Activated T-helper 17 cell treated with anti-CD3 and anti-CD28 coated beads, Interleukin-2, amount 50 U/mL, for 72 hours (primary cell): Measurements from ENCODE around the gene ZEB2. TPM values are rescaled to one million over a fixed set of nuclear protein-coding genes. Genes with fewer than 3 reads are reported as not detected.

Experiments
- ATAC-seq: fragments of 150-1000 bp; cut with Tn5 transposase; replicated peaks from 2 replicates; pipeline ENCODE4 v1.10.0; 2021; ENCODE audit warnings: mild to moderate bottlenecking, moderate library complexity
- H3K27ac Mint-ChIP-seq: one replicate; pipeline ENCODE4 v1.8.0; 2022; ENCODE audit warnings: mixed read lengths
- H3K27me3 Mint-ChIP-seq: one replicate; pipeline ENCODE4 v1.8.0; 2022; ENCODE audit warnings: mixed read lengths
- H3K36me3 Mint-ChIP-seq: one replicate; pipeline ENCODE4 v1.8.0; 2022; ENCODE audit warnings: low read depth, mild to moderate bottlenecking, mixed read lengths
- H3K4me1 Mint-ChIP-seq: one replicate; pipeline ENCODE4 v1.8.0; 2022; ENCODE audit warnings: mixed read lengths
- H3K4me3 Mint-ChIP-seq: one replicate; pipeline ENCODE4 v1.8.0; 2022; ENCODE audit warnings: mild to moderate bottlenecking, mixed read lengths
- H3K9me3 Mint-ChIP-seq: one replicate; pipeline ENCODE4 v1.8.0; 2022; ENCODE audit warnings: mixed read lengths
- total RNA-seq, 2 donors: library from RNA; stranded (reverse); gene quantifications; one replicate each; pipeline ENCODE4 v1.2.3, GENCODE V29; 2022

ZEB2 gene
- total RNA-seq, 2 donors from 2014 or later, result 27.6 to 44.1 TPM

GRCh38 chr2:144454466-144455287, 65.2 kb downstream of the ZEB2 start:
- Mint-ChIP-seq H3K27me3 (no peaks in the 10 kb centered on the region), H3K4me1 (peaks cover 25% of the 10 kb centered on the region), H3K9me3 (no peaks in the 10 kb centered on the region), H3K27ac (peak overlapping the region; percentile 87), H3K36me3 (no peaks in the 10 kb centered on the region), H3K4me3 (peak overlapping the region; percentile 71)
- peak; percentile 84 for ATAC-seq

GRCh38 chr2:144453486-144454158, 66.3 kb downstream of the ZEB2 start:
- Mint-ChIP-seq H3K9me3 (no peaks in the 10 kb centered on the region), H3K4me1 (peaks cover 24% of the 10 kb centered on the region)

GRCh38 chr2:144452989-144453336, 67.0 kb downstream of the ZEB2 start:
- Mint-ChIP-seq H3K4me3 (peak overlapping the region; percentile 71), H3K27ac (peak overlapping the region; percentile 73)

More at GRCh38 chr2:144453486-144454158, 66.3 kb downstream of the ZEB2 start:
- Mint-ChIP-seq H3K4me3 (peak overlapping the region; percentile 71), H3K27me3 (no peaks in the 10 kb centered on the region), H3K27ac (peak overlapping the region; percentile 87), H3K36me3 (no peaks in the 10 kb centered on the region)
- no peak for ATAC-seq

GRCh38 chr2:144452169-144452988, 67.5 kb downstream of the ZEB2 start:
- no peaks in the 10 kb centered on the region for H3K9me3 Mint-ChIP-seq
- H3K36me3 Mint-ChIP-seq, result no peaks in the 10 kb centered on the region
- H3K27me3 Mint-ChIP-seq, result no peaks in the 10 kb centered on the region
- ATAC-seq, result no peak
- H3K27ac Mint-ChIP-seq, result peak overlapping the region; percentile 73
- H3K4me1 Mint-ChIP-seq, result peaks cover 24% of the 10 kb centered on the region
- H3K4me3 Mint-ChIP-seq, result peak overlapping the region; percentile 71

More at GRCh38 chr2:144452989-144453336, 67.0 kb downstream of the ZEB2 start:
- ATAC-seq, result no peak
- peaks cover 24% of the 10 kb centered on the region for H3K4me1 Mint-ChIP-seq
- H3K27me3 Mint-ChIP-seq, result no peaks in the 10 kb centered on the region
- no peaks in the 10 kb centered on the region for H3K9me3 Mint-ChIP-seq
- no peaks in the 10 kb centered on the region for H3K36me3 Mint-ChIP-seq

- Mint-ChIP-seq H3K4me1 (peaks cover 24% of the 10 kb centered on the region), H3K27me3 (no peaks in the 10 kb centered on the region), H3K9me3 (no peaks in the 10 kb centered on the region), H3K4me3 (peak overlapping the region; percentile 71), H3K36me3 (no peaks in the 10 kb centered on the region), H3K27ac (no peak overlapping the region)
- ATAC-seq, result no peak
Measured at GRCh38 chr2:144451443-144451842, 68.5 kb downstream of the ZEB2 start.

- Mint-ChIP-seq H3K27me3 (no peaks in the 10 kb centered on the region), H3K4me1 (peaks cover 6% of the 10 kb centered on the region), H3K27ac (peak overlapping the region; percentile 7), H3K9me3 (no peaks in the 10 kb centered on the region), H3K36me3 (no peaks in the 10 kb centered on the region), H3K4me3 (peak overlapping the region; percentile 37)
- ATAC-seq, result peak; percentile 21
Measured at GRCh38 chr2:144449028-144449406, 70.9 kb downstream of the ZEB2 start.

GRCh38 chr2:144448389-144449027, 71.4 kb downstream of the ZEB2 start:
- Mint-ChIP-seq H3K36me3 (no peaks in the 10 kb centered on the region), H3K27ac (no peak overlapping the region), H3K9me3 (no peaks in the 10 kb centered on the region), H3K4me1 (peaks cover 6% of the 10 kb centered on the region), H3K27me3 (no peaks in the 10 kb centered on the region), H3K4me3 (peak overlapping the region; percentile 37)
- ATAC-seq, result no peak

GRCh38 chr2:144447535-144447934, 72.4 kb downstream of the ZEB2 start:
- Mint-ChIP-seq H3K27ac (no peak overlapping the region), H3K4me1 (peaks cover 6% of the 10 kb centered on the region), H3K9me3 (no peaks in the 10 kb centered on the region), H3K36me3 (no peaks in the 10 kb centered on the region), H3K4me3 (no peak overlapping the region), H3K27me3 (no peaks in the 10 kb centered on the region)
- no peak for ATAC-seq

- no peaks in the 10 kb centered on the region for H3K4me1 Mint-ChIP-seq
- no peaks in the 10 kb centered on the region for H3K9me3 Mint-ChIP-seq
- ATAC-seq, result no peak
- H3K27ac Mint-ChIP-seq, result no peak overlapping the region
- H3K4me3 Mint-ChIP-seq, result no peak overlapping the region
- H3K27me3 Mint-ChIP-seq, result no peaks in the 10 kb centered on the region
- no peaks in the 10 kb centered on the region for H3K36me3 Mint-ChIP-seq
Measured at GRCh38 chr2:144446136-144446535, 73.8 kb downstream of the ZEB2 start.

GRCh38 chr2:144445196-144445595, 74.7 kb downstream of the ZEB2 start:
- ATAC-seq, result no peak
- no peaks in the 10 kb centered on the region for H3K4me1 Mint-ChIP-seq
- no peaks in the 10 kb centered on the region for H3K9me3 Mint-ChIP-seq
- no peaks in the 10 kb centered on the region for H3K36me3 Mint-ChIP-seq
- no peaks in the 10 kb centered on the region for H3K27me3 Mint-ChIP-seq
- no peak overlapping the region for H3K27ac Mint-ChIP-seq
- no peak overlapping the region for H3K4me3 Mint-ChIP-seq

- H3K27me3 Mint-ChIP-seq, result no peaks in the 10 kb centered on the region
- ATAC-seq, result no peak
- H3K4me3 Mint-ChIP-seq, result no peak overlapping the region
- no peaks in the 10 kb centered on the region for H3K36me3 Mint-ChIP-seq
- H3K9me3 Mint-ChIP-seq, result no peaks in the 10 kb centered on the region
- H3K4me1 Mint-ChIP-seq, result no peaks in the 10 kb centered on the region
- no peak overlapping the region for H3K27ac Mint-ChIP-seq
Measured at GRCh38 chr2:144443837-144444817, 75.8 kb downstream of the ZEB2 start.

- H3K4me1 Mint-ChIP-seq, result no peaks in the 10 kb centered on the region
- H3K36me3 Mint-ChIP-seq, result no peaks in the 10 kb centered on the region
- ATAC-seq, result no peak
- no peak overlapping the region for H3K4me3 Mint-ChIP-seq
- H3K27ac Mint-ChIP-seq, result no peak overlapping the region
- H3K9me3 Mint-ChIP-seq, result no peaks in the 10 kb centered on the region
- H3K27me3 Mint-ChIP-seq, result no peaks in the 10 kb centered on the region
Measured at GRCh38 chr2:144441711-144442141, 78.2 kb downstream of the ZEB2 start.

GRCh38 chr2:144439993-144440392, 79.9 kb downstream of the ZEB2 start:
- no peak for ATAC-seq
- H3K27ac Mint-ChIP-seq, result no peak overlapping the region
- H3K36me3 Mint-ChIP-seq, result no peaks in the 10 kb centered on the region
- H3K4me3 Mint-ChIP-seq, result no peak overlapping the region
- H3K27me3 Mint-ChIP-seq, result no peaks in the 10 kb centered on the region
- no peaks in the 10 kb centered on the region for H3K9me3 Mint-ChIP-seq
- no peaks in the 10 kb centered on the region for H3K4me1 Mint-ChIP-seq
